ENCODE data around the gene ESR2. TPM values are rescaled to one million over a fixed set of nuclear protein-coding genes. Genes with fewer than 3 reads are reported as not detected.

The ESR2 gene
- total RNA-seq, 2 experiments from 2014 or later = 0.17 to 0.45 TPM

- CTCF ChIA-PET = interaction anchor here (0.9 to 2.4 kb wide), 2 partner anchors 8 to 133 kb away, joined by 4 to 9 read pairs; no protein-coding TSS in a partner anchor
Observed at GRCh38 chr14:64170181-64170580, 124.0 kb downstream of the ESR2 start.

GRCh38 chr14:64159588-64159987 is 134.6 kb downstream of the ESR2 start:
- ChIA-PET POLR2A (no interaction called here), CTCF (interaction anchor here (2.4 kb wide), 1 partner anchor 144 kb away, joined by 7 read pairs; no protein-coding TSS in a partner anchor)
- DNase-seq = no peak
- H3K4me1 Mint-ChIP-seq (ENCODE audit: low read depth) = no peaks in the 10 kb centered on the region
- no peaks in the 10 kb centered on the region for H3K9me3 Mint-ChIP-seq
- H3K27ac Mint-ChIP-seq = no peak overlapping the region
- no peaks in the 10 kb centered on the region for H3K27me3 Mint-ChIP-seq
- intact Hi-C loops (cut with micrococcal nuclease) = no loop called here
- peaks cover 12% of the 10 kb centered on the region for H3K36me3 Mint-ChIP-seq
- no peak overlapping the region for H3K4me3 Mint-ChIP-seq

More at GRCh38 chr14:64170181-64170580, 124.0 kb downstream of the ESR2 start:
- intact Hi-C loops (cut with micrococcal nuclease) = no loop called here
- Mint-ChIP-seq H3K4me3 (no peak overlapping the region), H3K4me1 (ENCODE audit: low read depth) (peaks cover 8% of the 10 kb centered on the region), H3K27me3 (no peaks in the 10 kb centered on the region), H3K27ac (no peak overlapping the region), H3K36me3 (peaks cover 10% of the 10 kb centered on the region), H3K9me3 (no peaks in the 10 kb centered on the region)
- POLR2A ChIA-PET = no interaction called here
- DNase-seq = no peak

DNA sequence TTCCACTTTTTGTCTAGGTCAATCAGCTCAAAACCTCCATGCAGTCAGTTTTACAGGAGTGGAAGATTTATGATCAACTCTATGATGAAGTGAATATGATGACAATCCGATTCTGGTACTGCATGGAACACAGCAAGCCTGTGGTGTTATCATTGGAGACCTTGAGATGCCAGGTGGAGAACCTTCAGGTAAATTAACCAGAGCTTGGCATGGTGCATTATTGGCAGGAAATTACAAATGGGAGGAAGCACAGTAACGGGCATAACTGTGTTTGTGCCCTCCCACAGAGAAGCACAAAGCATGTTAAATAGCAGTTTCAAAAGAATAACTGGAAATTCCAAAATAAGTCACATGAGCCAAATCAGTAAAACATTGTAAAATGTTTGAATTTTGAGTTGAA is 135.6 kb downstream of the ESR2 start:
- H3K27me3 Mint-ChIP-seq = no peaks in the 10 kb centered on the region
- ChIA-PET POLR2A (no interaction called here), CTCF (interaction anchor here (2.4 kb wide), 1 partner anchor 145 kb away, joined by 7 read pairs; no protein-coding TSS in a partner anchor)
- H3K36me3 Mint-ChIP-seq = peaks cover 10% of the 10 kb centered on the region
- no peaks in the 10 kb centered on the region for H3K9me3 Mint-ChIP-seq
- intact Hi-C loops (cut with micrococcal nuclease) = no loop called here
- DNase-seq = no peak
- no peak overlapping the region for H3K4me3 Mint-ChIP-seq
- H3K27ac Mint-ChIP-seq = no peak overlapping the region
- H3K4me1 Mint-ChIP-seq (ENCODE audit: low read depth) = no peaks in the 10 kb centered on the region

GRCh38 chr14:64149921-64150320 is 144.2 kb downstream of the ESR2 start:
- Mint-ChIP-seq H3K36me3 (peaks cover 20% of the 10 kb centered on the region), H3K27ac (no peak overlapping the region), H3K27me3 (no peaks in the 10 kb centered on the region), H3K9me3 (no peaks in the 10 kb centered on the region), H3K4me3 (no peak overlapping the region), H3K4me1 (ENCODE audit: low read depth) (no peaks in the 10 kb centered on the region)
- ChIA-PET POLR2A (no interaction called here), CTCF (interaction anchor here (0.8 to 0.9 kb wide), 2 partner anchors 25 to 145 kb away, joined by 3 to 4 read pairs; partner anchors contain the start of gene ESR2)
- intact Hi-C loops (cut with micrococcal nuclease) = no loop called here
- no peak for DNase-seq

DNA sequence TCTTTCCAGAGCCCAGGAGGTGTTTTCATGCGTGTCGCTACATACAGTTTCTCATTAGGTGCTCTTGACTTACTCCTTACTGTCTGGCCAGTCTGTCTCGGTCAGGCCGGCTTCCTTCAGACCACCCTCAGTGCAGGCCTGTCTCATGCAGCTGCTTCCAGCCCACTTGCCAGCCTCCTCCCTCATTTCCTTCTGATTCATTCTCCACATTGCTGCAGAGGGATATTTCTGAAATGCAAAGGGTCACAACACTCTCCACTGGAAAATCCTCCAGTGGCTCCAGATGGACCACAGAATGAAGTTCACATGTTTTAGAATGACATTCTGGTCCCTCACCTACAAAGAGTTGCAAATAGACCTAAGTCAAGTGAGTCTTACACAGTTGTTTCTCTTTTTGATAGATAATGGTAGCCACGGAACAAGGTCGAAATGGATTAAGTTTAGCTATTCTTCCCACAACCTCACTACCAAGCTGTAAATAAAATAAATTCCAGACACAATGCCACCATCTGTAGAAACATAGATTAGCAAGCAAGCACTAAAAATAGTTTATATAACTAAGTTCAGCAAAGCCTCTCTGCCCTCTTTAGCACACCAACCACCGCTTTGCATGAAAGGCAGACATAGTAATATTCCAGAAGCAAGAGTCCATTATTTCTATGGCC is 146.9 kb downstream of the ESR2 start:
- H3K4me3 Mint-ChIP-seq = no peak overlapping the region
- H3K27ac Mint-ChIP-seq = no peak overlapping the region
- H3K4me1 Mint-ChIP-seq (ENCODE audit: low read depth) = no peaks in the 10 kb centered on the region
- intact Hi-C loops (cut with micrococcal nuclease) = no loop called here
- H3K27me3 Mint-ChIP-seq = no peaks in the 10 kb centered on the region
- no peak for DNase-seq
- H3K36me3 Mint-ChIP-seq = peaks cover 16% of the 10 kb centered on the region
- ChIA-PET CTCF (no interaction called here), POLR2A (no interaction called here)
- no peaks in the 10 kb centered on the region for H3K9me3 Mint-ChIP-seq

- Mint-ChIP-seq H3K27ac (no peak overlapping the region), H3K9me3 (no peaks in the 10 kb centered on the region), H3K4me3 (no peak overlapping the region), H3K4me1 (ENCODE audit: low read depth) (no peaks in the 10 kb centered on the region), H3K27me3 (no peaks in the 10 kb centered on the region), H3K36me3 (peaks cover 30% of the 10 kb centered on the region)
- intact Hi-C loops (cut with micrococcal nuclease) = no loop called here
- CTCF ChIA-PET = interaction anchor here (0.6 to 2.5 kb wide), 3 partner anchors 157 to 172 kb away, joined by 3 to 13 read pairs (median 7); partner anchors contain the start of gene ESR2
- no peak for DNase-seq
- POLR2A ChIA-PET = no interaction called here
Observed at GRCh38 chr14:64137657-64138290, 156.4 kb downstream of the ESR2 start.

DNA sequence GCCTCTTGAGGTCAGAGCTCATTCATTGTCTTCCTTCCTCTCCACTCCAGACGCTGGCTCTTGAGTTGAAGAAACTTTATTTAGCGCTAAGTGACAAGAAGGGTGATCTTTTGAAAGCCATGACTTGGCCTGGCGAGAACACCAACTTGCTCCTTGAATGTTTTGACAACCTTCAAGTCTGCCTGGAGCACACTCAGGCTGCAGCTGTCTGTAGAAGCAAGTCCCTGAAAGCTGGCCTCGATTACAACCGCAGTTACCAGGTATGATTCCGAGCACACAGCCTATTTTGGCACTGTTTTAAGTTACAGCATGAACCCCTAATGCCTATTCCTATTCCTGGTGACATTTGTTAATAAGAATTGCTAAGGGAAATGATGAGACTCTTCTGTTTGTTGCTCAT is 167.6 kb downstream of the ESR2 start:
- intact Hi-C loops (cut with micrococcal nuclease) = no loop called here
- no peaks in the 10 kb centered on the region for H3K9me3 Mint-ChIP-seq
- H3K36me3 Mint-ChIP-seq = peaks cover 44% of the 10 kb centered on the region
- H3K4me1 Mint-ChIP-seq (ENCODE audit: low read depth) = peaks cover 8% of the 10 kb centered on the region
- no peak overlapping the region for H3K4me3 Mint-ChIP-seq
- ChIA-PET POLR2A (no interaction called here), CTCF (no interaction called here)
- H3K27ac Mint-ChIP-seq = no peak overlapping the region
- no peak for DNase-seq
- no peaks in the 10 kb centered on the region for H3K27me3 Mint-ChIP-seq

DNA sequence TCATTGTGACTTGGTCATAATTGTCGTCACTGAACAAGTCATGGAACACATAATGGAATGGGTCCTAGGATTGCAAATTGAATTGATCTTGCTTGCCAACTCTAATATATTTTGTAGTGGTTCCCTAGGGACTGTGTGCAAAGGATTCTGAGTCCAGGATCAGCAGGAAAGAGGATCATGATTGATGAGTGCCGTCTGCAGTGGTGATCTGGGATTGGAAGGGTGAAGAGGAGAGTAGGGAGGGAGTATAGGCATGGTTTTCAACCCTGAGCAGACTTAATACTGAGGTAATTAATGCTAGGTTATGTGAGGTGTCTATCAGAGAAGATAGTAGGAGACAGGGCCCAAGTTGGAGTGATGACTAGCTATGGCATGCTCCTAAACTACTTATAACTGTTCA is 168.9 kb downstream of the ESR2 start:
- intact Hi-C loops (cut with micrococcal nuclease) = no loop called here
- Mint-ChIP-seq H3K36me3 (peaks cover 43% of the 10 kb centered on the region), H3K4me1 (ENCODE audit: low read depth) (peaks cover 8% of the 10 kb centered on the region), H3K27me3 (no peaks in the 10 kb centered on the region), H3K27ac (no peak overlapping the region), H3K9me3 (no peaks in the 10 kb centered on the region), H3K4me3 (no peak overlapping the region)
- POLR2A ChIA-PET = no interaction called here
- no peak for DNase-seq
- CTCF ChIA-PET = interaction anchor here (2.1 kb wide), 1 partner anchor 171 kb away, joined by 10 read pairs; no protein-coding TSS in a partner anchor

DNA sequence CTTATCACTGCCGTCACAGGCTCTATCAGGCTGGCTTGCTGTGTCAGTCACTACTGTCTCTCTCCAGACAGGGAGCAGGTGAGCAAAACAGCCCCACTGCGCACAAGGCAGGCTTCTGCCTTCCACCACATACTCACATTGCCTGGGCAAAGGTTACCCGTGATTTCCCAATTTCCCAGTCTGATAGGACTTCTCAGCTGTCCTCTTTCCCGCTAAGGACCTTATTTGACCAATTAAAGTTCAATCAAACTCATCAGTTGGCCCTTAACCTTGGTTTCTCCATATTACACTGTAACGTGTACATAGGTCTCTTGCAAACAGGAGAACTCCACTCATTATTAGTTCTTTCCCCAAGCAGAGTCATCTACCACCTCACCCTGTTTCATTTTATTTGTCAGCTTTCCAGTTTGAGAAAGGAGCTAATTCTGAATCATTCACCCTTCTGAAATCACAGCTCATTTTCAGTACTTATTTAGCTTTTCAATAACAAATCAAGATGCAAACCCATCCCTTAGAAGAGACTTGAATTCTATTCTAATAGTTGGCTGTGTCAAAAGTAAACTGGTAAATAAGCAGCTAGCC is 170.8 kb downstream of the ESR2 start:
- ChIA-PET CTCF (interaction anchor here (0.6 to 2.1 kb wide), 4 partner anchors 173 to 483 kb away, joined by 3 to 10 read pairs (median 3); no protein-coding TSS in a partner anchor), POLR2A (interaction anchor here (0.9 to 1.1 kb wide), 2 partner anchors 48 to 52 kb away, joined by 3 to 5 read pairs; no protein-coding TSS in a partner anchor)
- Mint-ChIP-seq H3K36me3 (peaks cover 42% of the 10 kb centered on the region), H3K27me3 (no peaks in the 10 kb centered on the region), H3K4me1 (ENCODE audit: low read depth) (peaks cover 16% of the 10 kb centered on the region), H3K4me3 (no peak overlapping the region), H3K9me3 (no peaks in the 10 kb centered on the region), H3K27ac (peak overlapping the region; percentile 64)
- DNase-seq = no peak
- intact Hi-C loops (cut with micrococcal nuclease) = loop anchor here (1.0 to 5.0 kb wide), 2 partner anchors 111 to 259 kb away; no protein-coding TSS in a partner anchor

GRCh38 chr14:64119980-64120379 is 174.2 kb downstream of the ESR2 start:
- Mint-ChIP-seq H3K36me3 (peaks cover 25% of the 10 kb centered on the region), H3K9me3 (no peaks in the 10 kb centered on the region), H3K27ac (no peak overlapping the region), H3K27me3 (no peaks in the 10 kb centered on the region), H3K4me1 (ENCODE audit: low read depth) (peaks cover 16% of the 10 kb centered on the region), H3K4me3 (no peak overlapping the region)
- POLR2A ChIA-PET = interaction anchor here (0.8 kb wide), 1 partner anchor 55 kb away, joined by 3 read pairs; no protein-coding TSS in a partner anchor
- CTCF ChIA-PET = no interaction called here
- DNase-seq = no peak
- intact Hi-C loops (cut with micrococcal nuclease) = loop anchor here (1.0 to 5.0 kb wide), 3 partner anchors 45 to 108 kb away; no protein-coding TSS in a partner anchor

DNA sequence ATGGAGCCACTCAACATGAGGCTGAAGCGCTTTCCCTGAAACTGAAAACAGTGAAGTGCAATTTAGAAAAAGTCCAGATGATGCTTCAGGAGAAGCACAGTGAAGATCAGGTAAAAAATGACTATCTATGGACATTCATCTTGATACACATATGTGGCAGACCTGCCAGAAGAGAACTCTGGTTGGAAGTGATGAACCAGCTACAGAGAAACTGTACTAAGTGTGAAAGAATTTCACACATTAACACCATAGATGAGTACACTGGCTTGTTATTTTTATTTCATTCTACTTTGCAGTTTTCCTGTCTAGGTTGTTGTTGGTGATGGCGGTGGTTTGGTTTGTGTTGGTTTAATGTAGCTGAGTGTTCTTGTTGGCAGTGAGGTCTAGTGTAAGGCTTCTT is 174.7 kb downstream of the ESR2 start:
- H3K9me3 Mint-ChIP-seq = no peaks in the 10 kb centered on the region
- CTCF ChIA-PET = no interaction called here
- POLR2A ChIA-PET = interaction anchor here (0.8 kb wide), 1 partner anchor 55 kb away, joined by 3 read pairs; no protein-coding TSS in a partner anchor
- peak; percentile 24 for DNase-seq
- H3K27ac Mint-ChIP-seq = peak overlapping the region; percentile 47
- no peaks in the 10 kb centered on the region for H3K27me3 Mint-ChIP-seq
- peaks cover 16% of the 10 kb centered on the region for H3K4me1 Mint-ChIP-seq (ENCODE audit: low read depth)
- H3K36me3 Mint-ChIP-seq = peaks cover 24% of the 10 kb centered on the region
- no peak overlapping the region for H3K4me3 Mint-ChIP-seq
- intact Hi-C loops (cut with micrococcal nuclease) = loop anchor here (1.0 to 5.0 kb wide), 2 partner anchors 44 to 58 kb away; no protein-coding TSS in a partner anchor

DNA sequence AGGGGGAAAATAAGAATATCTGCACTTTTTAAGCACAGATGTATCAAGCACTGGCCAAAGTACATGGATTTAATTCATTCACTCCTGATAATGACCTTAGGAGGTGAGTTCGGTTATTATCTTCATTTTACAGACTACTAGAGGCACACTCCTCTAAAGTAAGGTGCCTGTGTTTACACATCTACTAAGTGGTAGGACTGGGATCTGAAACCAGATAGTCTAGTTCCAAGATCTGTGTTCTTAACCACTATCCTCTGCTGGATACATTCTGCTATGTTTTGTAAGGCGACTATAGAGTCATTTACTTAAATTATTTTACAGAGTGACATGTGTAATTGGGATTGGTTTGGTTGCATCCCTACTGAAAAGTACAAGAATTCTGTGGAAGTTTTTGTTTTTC is 175.3 kb downstream of the ESR2 start:
- no peak overlapping the region for H3K4me3 Mint-ChIP-seq
- ChIA-PET CTCF (no interaction called here), POLR2A (no interaction called here)
- H3K4me1 Mint-ChIP-seq (ENCODE audit: low read depth) = peaks cover 16% of the 10 kb centered on the region
- DNase-seq = no peak
- no peaks in the 10 kb centered on the region for H3K9me3 Mint-ChIP-seq
- H3K36me3 Mint-ChIP-seq = peaks cover 24% of the 10 kb centered on the region
- no peaks in the 10 kb centered on the region for H3K27me3 Mint-ChIP-seq
- H3K27ac Mint-ChIP-seq = no peak overlapping the region
- intact Hi-C loops (cut with micrococcal nuclease) = loop anchor here (1.0 to 5.0 kb wide), 2 partner anchors 44 to 58 kb away; no protein-coding TSS in a partner anchor

Data from activated CD4-positive, alpha-beta memory T cell treated with anti-CD3 and anti-CD28 coated beads for 36 hours (primary cell).